ENCODE data around the gene SUN3. TPM values are rescaled to one million over a fixed set of nuclear protein-coding genes. Genes with fewer than 3 reads are reported as not detected.

SUN3 gene
- polyA plus RNA-seq, 2 donors = 0.02 TPM; not detected in 1

DNA sequence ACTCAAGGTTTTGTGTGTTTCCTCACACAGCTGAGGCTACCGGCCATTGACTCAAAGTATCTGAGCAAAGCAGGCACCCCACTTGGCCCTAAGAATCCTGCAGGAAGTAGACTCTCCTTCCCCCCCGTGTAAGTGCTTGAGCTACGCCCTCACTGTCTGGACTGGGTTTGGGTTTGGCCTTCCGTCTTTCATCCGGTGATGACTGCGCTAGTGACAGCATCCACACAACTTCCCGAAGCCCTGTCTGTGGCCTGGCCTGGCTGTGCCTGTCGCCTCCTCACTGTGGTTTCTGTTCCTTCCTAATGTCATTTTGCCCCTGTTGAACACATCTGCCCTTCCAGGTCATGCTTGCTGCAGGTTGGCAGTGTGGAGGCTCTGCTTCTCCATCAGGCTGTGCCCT lies 20.9 kb upstream of the SUN3 start:
- Histone ChIP-seq H3K4me1 (ENCODE audit: control insufficient read depth in 2 of 2, insufficient read depth in 2 of 2, low read length in 1 of 2) (peaks cover 0 to 3% of the 10 kb centered on the region in 2 donors), H3K4me3 (ENCODE audit: low read depth in 1 of 2, low read length in 2 of 2) (no peak overlapping the region), H3K27ac (ENCODE audit: low read depth in 2 of 2, low read length in 1 of 2) (peak overlapping the region in 1 of 2 donors; percentile 26), H3K36me3 (ENCODE audit: control insufficient read depth in 2 of 2, insufficient read depth in 2 of 2, low read length in 1 of 2) (no peaks in the 10 kb centered on the region), H3K9me3 (ENCODE audit: control insufficient read depth in 2 of 2, insufficient read depth in 1 of 2, low read depth in 1 of 2, low read length in 1 of 2) (no peaks in the 10 kb centered on the region), H3K27me3 (ENCODE audit: control insufficient read depth in 1 of 2, insufficient read depth in 2 of 2, low read length in 2 of 2) (no peaks in the 10 kb centered on the region)
- WGBS, 2 donors = 80 to 82% methylated on average over 8 of the region's 8 CpGs

DNA sequence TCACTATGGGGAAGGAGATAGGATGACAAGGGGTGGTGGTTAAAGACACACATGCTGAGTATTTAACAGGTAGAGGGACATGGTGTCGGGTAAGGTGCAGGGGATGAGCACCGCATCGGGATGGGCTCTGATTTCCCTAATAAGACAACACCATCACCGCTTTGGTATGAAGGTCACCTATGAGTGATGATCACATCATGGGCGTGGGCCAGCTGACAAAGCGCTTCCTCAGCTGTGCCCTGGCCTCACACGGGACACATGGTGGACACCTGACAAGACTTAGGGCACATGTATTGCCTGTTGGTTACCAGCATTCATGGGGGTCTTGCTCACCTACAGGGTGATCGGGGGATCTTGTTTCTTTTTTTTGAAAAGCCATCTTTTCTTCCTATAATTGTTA lies 19.2 kb upstream of the SUN3 start:
- 82 to 83% methylated on average over 8 of the region's 8 CpGs for WGBS, 2 donors
- Histone ChIP-seq H3K4me3 (ENCODE audit: low read depth in 1 of 2, low read length in 2 of 2) (no peak overlapping the region), H3K27ac (ENCODE audit: low read depth in 2 of 2, low read length in 1 of 2) (no peak overlapping the region), H3K4me1 (ENCODE audit: control insufficient read depth in 2 of 2, insufficient read depth in 2 of 2, low read length in 1 of 2) (peaks cover 0 to 3% of the 10 kb centered on the region in 2 donors), H3K9me3 (ENCODE audit: control insufficient read depth in 2 of 2, insufficient read depth in 1 of 2, low read depth in 1 of 2, low read length in 1 of 2) (no peaks in the 10 kb centered on the region), H3K36me3 (ENCODE audit: control insufficient read depth in 2 of 2, insufficient read depth in 2 of 2, low read length in 1 of 2) (no peaks in the 10 kb centered on the region), H3K27me3 (ENCODE audit: control insufficient read depth in 1 of 2, insufficient read depth in 2 of 2, low read length in 2 of 2) (no peaks in the 10 kb centered on the region)

DNA sequence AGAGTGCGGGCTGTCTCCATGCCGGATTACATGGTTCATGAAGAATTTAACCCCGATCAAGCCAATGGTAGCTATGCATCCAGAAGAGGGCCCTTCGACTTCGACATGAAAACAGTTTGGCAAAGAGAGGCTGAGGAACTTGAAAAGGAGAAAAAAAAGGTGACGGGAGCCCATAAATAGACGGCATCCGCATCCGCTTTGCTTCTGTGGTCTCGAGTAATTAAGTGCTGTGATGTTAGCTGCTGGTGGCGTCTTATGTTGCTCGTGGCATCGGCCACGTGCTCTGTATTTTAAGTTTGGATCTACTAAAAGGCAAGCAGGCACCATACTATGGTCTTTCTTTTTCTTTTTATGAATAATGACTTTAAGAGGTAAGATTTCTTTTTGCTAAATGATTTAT lies 17.6 kb upstream of the SUN3 start:
- Histone ChIP-seq H3K27me3 (ENCODE audit: control insufficient read depth in 1 of 2, insufficient read depth in 2 of 2, low read length in 2 of 2) (no peaks in the 10 kb centered on the region), H3K4me1 (ENCODE audit: control insufficient read depth in 2 of 2, insufficient read depth in 2 of 2, low read length in 1 of 2) (peaks cover 0 to 3% of the 10 kb centered on the region in 2 donors), H3K4me3 (ENCODE audit: low read depth in 1 of 2, low read length in 2 of 2) (no peak overlapping the region), H3K27ac (ENCODE audit: low read depth in 2 of 2, low read length in 1 of 2) (no peak overlapping the region), H3K36me3 (ENCODE audit: control insufficient read depth in 2 of 2, insufficient read depth in 2 of 2, low read length in 1 of 2) (no peaks in the 10 kb centered on the region), H3K9me3 (ENCODE audit: control insufficient read depth in 2 of 2, insufficient read depth in 1 of 2, low read depth in 1 of 2, low read length in 1 of 2) (no peaks in the 10 kb centered on the region)
- 74 to 78% methylated on average over 14 of the region's 14 CpGs for WGBS, 2 donors

DNA sequence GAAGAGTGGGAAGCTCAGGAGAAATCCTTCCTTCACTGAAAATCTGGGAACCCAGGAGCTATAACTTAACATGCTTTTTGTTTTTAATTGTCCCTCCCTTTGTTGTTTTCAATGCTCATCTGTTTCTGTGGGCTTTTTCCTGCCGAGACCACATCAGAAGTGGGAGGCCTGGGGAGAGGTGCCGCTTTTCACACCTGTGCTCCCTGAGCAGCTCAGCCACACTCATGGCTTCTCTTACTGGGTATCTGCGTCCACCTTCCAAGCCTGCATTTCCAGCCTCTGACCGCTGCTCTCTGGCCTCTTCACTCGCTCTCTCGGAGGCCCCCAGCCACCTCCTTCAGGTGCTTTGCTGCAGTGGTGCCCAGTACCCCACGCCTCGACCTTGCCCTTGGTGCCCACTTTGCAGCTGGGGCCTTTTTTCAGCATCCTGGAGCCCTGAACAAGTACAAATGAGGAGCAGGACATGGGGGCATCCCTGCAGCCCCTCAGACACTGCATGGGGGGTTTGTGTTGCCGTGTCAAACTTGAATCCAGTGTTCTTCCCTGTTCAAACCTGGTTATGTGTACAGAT lies 16.4 kb upstream of the SUN3 start:
- 73 to 74% methylated on average over 9 of the region's 9 CpGs for WGBS, 2 donors
- Histone ChIP-seq H3K9me3 (ENCODE audit: control insufficient read depth in 2 of 2, insufficient read depth in 1 of 2, low read depth in 1 of 2, low read length in 1 of 2) (no peaks in the 10 kb centered on the region), H3K36me3 (ENCODE audit: control insufficient read depth in 2 of 2, insufficient read depth in 2 of 2, low read length in 1 of 2) (no peaks in the 10 kb centered on the region), H3K4me3 (ENCODE audit: low read depth in 1 of 2, low read length in 2 of 2) (no peak overlapping the region), H3K27ac (ENCODE audit: low read depth in 2 of 2, low read length in 1 of 2) (no peak overlapping the region), H3K4me1 (ENCODE audit: control insufficient read depth in 2 of 2, insufficient read depth in 2 of 2, low read length in 1 of 2) (peaks cover 0 to 3% of the 10 kb centered on the region in 2 donors), H3K27me3 (ENCODE audit: control insufficient read depth in 1 of 2, insufficient read depth in 2 of 2, low read length in 2 of 2) (no peaks in the 10 kb centered on the region)

DNA sequence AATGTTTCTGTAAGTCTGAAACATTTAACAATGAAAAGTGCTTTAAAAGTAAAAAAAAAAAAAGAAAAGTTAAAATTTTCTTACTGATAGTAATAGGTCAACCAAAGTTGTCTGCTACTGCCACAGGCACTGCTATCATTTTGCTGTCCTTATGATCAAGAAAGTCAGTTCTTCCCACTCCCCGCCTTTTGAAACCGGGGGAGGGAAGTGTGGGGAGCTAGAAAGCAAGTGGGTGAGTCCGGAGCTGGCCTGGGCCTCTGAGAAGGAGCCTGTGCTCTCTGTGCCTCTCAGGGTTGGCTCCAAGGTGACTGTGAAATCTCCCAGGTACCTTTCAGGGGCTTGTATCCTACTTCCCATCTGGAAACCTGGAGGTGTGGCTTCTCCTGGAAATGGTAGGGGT lies 13.7 kb upstream of the SUN3 start:
- H3K4me1 ChIP-seq (ENCODE audit: control insufficient read depth in 2 of 2, insufficient read depth in 2 of 2, low read length in 1 of 2) = no peaks in the 10 kb centered on the region

DNA sequence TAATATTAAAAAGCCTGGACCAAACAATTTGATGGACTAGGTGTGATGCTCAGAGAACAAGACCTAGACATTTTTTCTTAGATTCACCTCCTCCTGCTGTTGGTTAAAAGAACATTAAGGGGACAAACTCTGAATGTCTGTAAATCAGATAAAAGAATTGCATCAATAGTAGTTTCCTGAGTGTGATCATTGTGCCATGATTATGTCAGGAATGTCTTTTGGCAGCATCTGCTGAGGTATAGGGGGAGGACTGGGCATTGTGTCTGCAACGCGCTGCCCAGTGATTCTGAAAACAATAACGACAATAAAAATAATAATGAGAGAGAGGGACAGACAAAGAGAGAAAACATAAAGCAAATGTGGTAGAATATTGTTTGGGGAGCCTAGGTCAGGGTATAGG lies 13.3 kb upstream of the SUN3 start:
- Histone ChIP-seq H3K9me3 (ENCODE audit: control insufficient read depth in 2 of 2, insufficient read depth in 1 of 2, low read depth in 1 of 2, low read length in 1 of 2) (no peaks in the 10 kb centered on the region), H3K4me1 (ENCODE audit: control insufficient read depth in 2 of 2, insufficient read depth in 2 of 2, low read length in 1 of 2) (no peaks in the 10 kb centered on the region), H3K27me3 (ENCODE audit: control insufficient read depth in 1 of 2, insufficient read depth in 2 of 2, low read length in 2 of 2) (no peaks in the 10 kb centered on the region), H3K36me3 (ENCODE audit: control insufficient read depth in 2 of 2, insufficient read depth in 2 of 2, low read length in 1 of 2) (no peaks in the 10 kb centered on the region), H3K27ac (ENCODE audit: low read depth in 2 of 2, low read length in 1 of 2) (no peak overlapping the region), H3K4me3 (ENCODE audit: low read depth in 1 of 2, low read length in 2 of 2) (no peak overlapping the region)
- WGBS, 2 donors = 63 to 66% methylated on average over 3 of the region's 3 CpGs

More for the DNA sequence above, 13.7 kb upstream of the SUN3 start:
- Histone ChIP-seq H3K27ac (ENCODE audit: low read depth in 2 of 2, low read length in 1 of 2) (no peak overlapping the region), H3K36me3 (ENCODE audit: control insufficient read depth in 2 of 2, insufficient read depth in 2 of 2, low read length in 1 of 2) (no peaks in the 10 kb centered on the region), H3K27me3 (ENCODE audit: control insufficient read depth in 1 of 2, insufficient read depth in 2 of 2, low read length in 2 of 2) (no peaks in the 10 kb centered on the region), H3K9me3 (ENCODE audit: control insufficient read depth in 2 of 2, insufficient read depth in 1 of 2, low read depth in 1 of 2, low read length in 1 of 2) (no peaks in the 10 kb centered on the region), H3K4me3 (ENCODE audit: low read depth in 1 of 2, low read length in 2 of 2) (no peak overlapping the region)
- WGBS, 2 donors = 58 to 67% methylated on average over 3 of the region's 3 CpGs

DNA sequence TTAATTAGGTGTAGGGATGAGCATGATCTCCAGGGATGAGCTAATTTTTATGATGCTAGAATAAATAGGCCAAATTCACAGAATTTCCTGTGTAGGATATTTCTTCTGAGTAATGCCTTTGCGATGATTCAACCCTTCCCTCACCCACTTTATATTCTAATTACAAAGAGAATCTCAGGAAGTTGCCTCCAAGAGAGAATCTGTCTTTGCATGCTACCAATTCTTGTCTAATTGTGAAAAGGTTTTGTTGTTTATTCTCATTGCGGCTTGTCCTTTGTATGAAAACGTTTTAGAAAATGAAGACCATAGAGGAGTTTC lies 12.7 kb upstream of the SUN3 start:
- 50 to 61% methylated on average over 3 of the region's 3 CpGs for WGBS, 2 donors
- Histone ChIP-seq H3K9me3 (ENCODE audit: control insufficient read depth in 2 of 2, insufficient read depth in 1 of 2, low read depth in 1 of 2, low read length in 1 of 2) (no peaks in the 10 kb centered on the region), H3K27ac (ENCODE audit: low read depth in 2 of 2, low read length in 1 of 2) (no peak overlapping the region), H3K36me3 (ENCODE audit: control insufficient read depth in 2 of 2, insufficient read depth in 2 of 2, low read length in 1 of 2) (no peaks in the 10 kb centered on the region), H3K4me1 (ENCODE audit: control insufficient read depth in 2 of 2, insufficient read depth in 2 of 2, low read length in 1 of 2) (no peaks in the 10 kb centered on the region), H3K27me3 (ENCODE audit: control insufficient read depth in 1 of 2, insufficient read depth in 2 of 2, low read length in 2 of 2) (no peaks in the 10 kb centered on the region), H3K4me3 (ENCODE audit: low read depth in 1 of 2, low read length in 2 of 2) (no peak overlapping the region)

DNA sequence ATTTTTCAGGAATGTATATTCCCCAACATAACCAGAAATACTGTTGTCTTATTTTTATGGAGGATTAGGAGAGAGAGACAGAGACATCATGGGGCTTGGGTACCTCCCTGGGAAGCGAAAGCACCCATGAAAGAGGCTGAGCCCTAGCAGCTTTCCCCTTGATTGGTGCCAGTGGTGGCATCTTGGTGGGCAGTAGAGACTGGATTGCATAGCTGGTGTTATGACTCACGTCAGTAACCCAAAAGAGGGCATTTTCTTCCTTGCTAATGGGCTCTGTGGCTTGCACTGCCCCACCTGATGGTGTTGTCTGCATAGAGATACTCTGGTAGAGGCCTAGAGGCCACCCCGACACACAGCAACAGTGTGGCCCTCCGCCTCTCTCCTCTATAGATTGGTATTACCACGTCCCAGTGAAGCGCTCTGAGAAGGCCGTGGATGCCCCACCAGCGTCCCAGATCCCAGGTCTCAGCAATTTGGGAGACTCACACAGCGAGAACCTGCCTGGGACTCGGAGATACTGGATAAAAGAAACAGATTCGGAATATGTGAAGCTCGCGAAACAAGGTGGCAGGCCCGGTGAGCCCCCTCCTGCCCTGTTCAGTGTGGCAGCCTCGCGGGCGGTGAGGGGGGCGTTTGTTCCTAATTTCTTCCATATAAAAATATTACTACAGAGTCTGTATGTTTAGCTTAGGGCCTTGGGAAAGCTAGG lies 12.2 kb upstream of the SUN3 start:
- Histone ChIP-seq H3K27me3 (ENCODE audit: control insufficient read depth in 1 of 2, insufficient read depth in 2 of 2, low read length in 2 of 2) (no peaks in the 10 kb centered on the region), H3K36me3 (ENCODE audit: control insufficient read depth in 2 of 2, insufficient read depth in 2 of 2, low read length in 1 of 2) (no peaks in the 10 kb centered on the region), H3K27ac (ENCODE audit: low read depth in 2 of 2, low read length in 1 of 2) (no peak overlapping the region), H3K4me1 (ENCODE audit: control insufficient read depth in 2 of 2, insufficient read depth in 2 of 2, low read length in 1 of 2) (peaks cover 0 to 2% of the 10 kb centered on the region in 2 donors), H3K9me3 (ENCODE audit: control insufficient read depth in 2 of 2, insufficient read depth in 1 of 2, low read depth in 1 of 2, low read length in 1 of 2) (no peaks in the 10 kb centered on the region), H3K4me3 (ENCODE audit: low read depth in 1 of 2, low read length in 2 of 2) (no peak overlapping the region)
- WGBS, 2 donors = 92 to 94% methylated on average over 18 of the region's 18 CpGs

DNA sequence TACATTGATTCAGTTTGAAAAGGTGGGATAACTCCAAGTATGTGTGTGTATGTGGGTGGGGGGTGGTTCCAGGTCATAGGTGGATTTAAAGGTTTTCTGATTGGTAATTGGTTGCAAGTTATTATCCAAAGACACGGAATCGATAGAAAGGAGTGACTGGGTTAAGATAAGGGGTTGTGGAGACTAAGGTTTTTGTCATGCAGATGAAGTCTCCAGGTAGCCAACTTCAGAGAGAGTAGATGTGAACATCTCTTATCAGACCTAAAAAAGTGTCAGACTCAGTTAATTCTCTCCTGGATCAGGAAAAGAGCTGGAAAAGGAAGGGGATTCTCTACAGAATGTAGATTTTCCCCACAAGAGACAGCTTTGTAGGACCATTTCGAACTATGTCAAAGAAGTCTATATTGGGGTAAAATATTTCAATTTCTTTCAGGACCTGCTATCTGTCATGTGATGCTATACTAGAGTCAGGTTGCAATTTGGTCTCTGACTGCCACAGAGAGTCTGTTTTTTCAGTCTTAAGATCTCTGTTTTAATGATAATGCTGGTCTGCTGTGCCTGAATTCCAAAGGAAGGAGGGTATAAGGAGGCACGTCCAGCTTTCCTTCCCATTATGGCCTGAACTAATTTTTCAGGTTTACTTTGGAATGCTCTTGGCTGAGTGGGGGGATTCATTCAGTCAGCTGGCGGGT lies 10.1 kb upstream of the SUN3 start:
- no peaks in the 10 kb centered on the region for H3K9me3 ChIP-seq (ENCODE audit: control insufficient read depth in 2 of 2, insufficient read depth in 1 of 2, low read depth in 1 of 2, low read length in 1 of 2)
- no peaks in the 10 kb centered on the region for H3K27me3 ChIP-seq (ENCODE audit: control insufficient read depth in 1 of 2, insufficient read depth in 2 of 2, low read length in 2 of 2)
- WGBS, 2 donors = 58 to 70% methylated on average over 5 of the region's 5 CpGs
- H3K4me1 ChIP-seq (ENCODE audit: control insufficient read depth in 2 of 2, insufficient read depth in 2 of 2, low read length in 1 of 2) = peaks cover 0 to 9% of the 10 kb centered on the region in 2 donors
- no peak overlapping the region for H3K4me3 ChIP-seq (ENCODE audit: low read depth in 1 of 2, low read length in 2 of 2)
- H3K36me3 ChIP-seq (ENCODE audit: control insufficient read depth in 2 of 2, insufficient read depth in 2 of 2, low read length in 1 of 2) = no peaks in the 10 kb centered on the region
- H3K27ac ChIP-seq (ENCODE audit: low read depth in 2 of 2, low read length in 1 of 2) = no peak overlapping the region
